ENCODE measurements around the gene ABLIM1. TPM values are rescaled to one million over a fixed set of nuclear protein-coding genes. Genes with fewer than 3 reads are reported as not detected.
A peak's percentile ranks its signal among the peaks of the same experiment; 100 is the strongest.

Gene ABLIM1
- total and polyA plus RNA-seq, 4 experiments from 2014 or later, result 129 to 202 (median 188) TPM

GRCh38 chr10:114521255-114521654 is 136.8 kb downstream of the ABLIM1 start:
- H3K4me1 Mint-ChIP-seq, result peaks cover 69 to 100% (median 87%) of the 10 kb centered on the region in 4 donors
- ChIA-PET CTCF (ENCODE audit: partially characterized antibody) (interaction anchor here (0.9 to 7.4 kb wide), 4 partner anchors 21 to 49 kb away, joined by 4 to 175 read pairs (median 15); no protein-coding TSS in a partner anchor), POLR2A (ENCODE audit: partially characterized antibody) (interaction anchor here (8.2 to 17.9 kb wide), 2 partner anchors 20 kb away, joined by 110 to 459 read pairs; no protein-coding TSS in a partner anchor)
- H3K4me1 ChIP-seq (ENCODE audit: insufficient read depth, low read length), result peaks cover 92% of the 10 kb centered on the region
- no peaks in the 10 kb centered on the region for H3K9me3 Mint-ChIP-seq
- intact Hi-C loops (cut with micrococcal nuclease), result no loop called here
- H3K4me3 ChIP-seq (ENCODE audit: low read length in 2 of 2), result no peak overlapping the region
- H3K36me3 ChIP-seq (ENCODE audit: insufficient read depth, low read length), result no peaks in the 10 kb centered on the region
- peak overlapping the region in 2 of 7 donors; percentile 32 to 88 for H3K27ac Mint-ChIP-seq
- H3K9me3 ChIP-seq (ENCODE audit: control insufficient read depth in 1 of 2, low read length in 2 of 2), result no peaks in the 10 kb centered on the region
- H3K27me3 Mint-ChIP-seq, result no peaks in the 10 kb centered on the region
- peaks cover 32 to 42% of the 10 kb centered on the region in 2 donors for H3K36me3 Mint-ChIP-seq
- no peak overlapping the region for H3K27ac ChIP-seq (ENCODE audit: low read depth, low read length)
- no peak for DNase-seq
- peak overlapping the region in 4 of 8 donors; percentile 32 to 97 (median 82) for H3K4me3 Mint-ChIP-seq
- no peaks in the 10 kb centered on the region for H3K27me3 ChIP-seq (ENCODE audit: insufficient read depth, low read length)

GRCh38 chr10:114520453-114520852 is 137.6 kb downstream of the ABLIM1 start:
- Mint-ChIP-seq H3K4me3 (peak overlapping the region in 7 of 8 donors; percentile 6 to 78 (median 38)), H3K4me1 (peaks cover 74 to 100% (median 93%) of the 10 kb centered on the region in 4 donors), H3K9me3 (no peaks in the 10 kb centered on the region), H3K36me3 (peaks cover 32 to 44% of the 10 kb centered on the region in 2 donors), H3K27me3 (no peaks in the 10 kb centered on the region), H3K27ac (peak overlapping the region in 6 of 7 donors; percentile 42 to 90 (median 77))
- CTCF ChIA-PET (ENCODE audit: partially characterized antibody), result interaction anchor here (1.0 to 5.3 kb wide), 5 partner anchors 10 to 266 kb away, joined by 3 to 25 read pairs (median 4); no protein-coding TSS in a partner anchor
- no peak for DNase-seq
- H3K27ac ChIP-seq (ENCODE audit: low read depth, low read length), result no peak overlapping the region
- intact Hi-C loops (cut with micrococcal nuclease), result no loop called here
- H3K36me3 ChIP-seq (ENCODE audit: insufficient read depth, low read length), result no peaks in the 10 kb centered on the region
- POLR2A ChIA-PET (ENCODE audit: partially characterized antibody), result interaction anchor here (8.2 to 17.9 kb wide), 2 partner anchors 20 to 21 kb away, joined by 110 to 459 read pairs; no protein-coding TSS in a partner anchor
- peaks cover 100% of the 10 kb centered on the region for H3K4me1 ChIP-seq (ENCODE audit: insufficient read depth, low read length)
- no peaks in the 10 kb centered on the region for H3K9me3 ChIP-seq (ENCODE audit: control insufficient read depth in 1 of 2, low read length in 2 of 2)
- no peak overlapping the region for H3K4me3 ChIP-seq (ENCODE audit: low read length in 2 of 2)
- H3K27me3 ChIP-seq (ENCODE audit: insufficient read depth, low read length), result no peaks in the 10 kb centered on the region

- Histone ChIP-seq H3K36me3 (ENCODE audit: insufficient read depth, low read length) (no peaks in the 10 kb centered on the region), H3K4me1 (ENCODE audit: insufficient read depth, low read length) (peaks cover 100% of the 10 kb centered on the region), H3K27me3 (ENCODE audit: insufficient read depth, low read length) (no peaks in the 10 kb centered on the region), H3K4me3 (ENCODE audit: low read length in 2 of 2) (no peak overlapping the region), H3K27ac (ENCODE audit: low read depth, low read length) (no peak overlapping the region), H3K9me3 (ENCODE audit: control insufficient read depth in 1 of 2, low read length in 2 of 2) (no peaks in the 10 kb centered on the region)
- H3K27ac Mint-ChIP-seq, result peak overlapping the region in 3 of 7 donors; percentile 62 to 86 (median 74)
- no peak for DNase-seq
- POLR2A ChIA-PET (ENCODE audit: partially characterized antibody), result interaction anchor here (8.2 to 17.9 kb wide), 2 partner anchors 19 to 22 kb away, joined by 110 to 459 read pairs; no protein-coding TSS in a partner anchor
- CTCF ChIA-PET (ENCODE audit: partially characterized antibody), result interaction anchor here (1.0 to 5.3 kb wide), 7 partner anchors 10 to 267 kb away, joined by 3 to 25 read pairs (median 4); no protein-coding TSS in a partner anchor
- peak overlapping the region in 7 of 8 donors; percentile 6 to 78 (median 63) for H3K4me3 Mint-ChIP-seq
- no peaks in the 10 kb centered on the region for H3K9me3 Mint-ChIP-seq
- intact Hi-C loops (cut with micrococcal nuclease), result no loop called here
- no peaks in the 10 kb centered on the region for H3K27me3 Mint-ChIP-seq
- peaks cover 32 to 44% of the 10 kb centered on the region in 2 donors for H3K36me3 Mint-ChIP-seq
- H3K4me1 Mint-ChIP-seq, result peaks cover 78 to 100% (median 94%) of the 10 kb centered on the region in 4 donors
Measured at GRCh38 chr10:114519756-114520293, 138.2 kb downstream of the ABLIM1 start.

GRCh38 chr10:114519306-114519669 is 138.8 kb downstream of the ABLIM1 start:
- no peak for DNase-seq
- POLR2A ChIA-PET (ENCODE audit: partially characterized antibody), result interaction anchor here (0.9 to 17.9 kb wide), 6 partner anchors 8 to 48 kb away, joined by 3 to 459 read pairs (median 3); no protein-coding TSS in a partner anchor
- peaks cover 75 to 99% (median 93%) of the 10 kb centered on the region in 4 donors for H3K4me1 Mint-ChIP-seq
- Histone ChIP-seq H3K36me3 (ENCODE audit: insufficient read depth, low read length) (no peaks in the 10 kb centered on the region), H3K4me1 (ENCODE audit: insufficient read depth, low read length) (peaks cover 100% of the 10 kb centered on the region), H3K4me3 (ENCODE audit: low read length in 2 of 2) (no peak overlapping the region), H3K9me3 (ENCODE audit: control insufficient read depth in 1 of 2, low read length in 2 of 2) (no peaks in the 10 kb centered on the region), H3K27me3 (ENCODE audit: insufficient read depth, low read length) (no peaks in the 10 kb centered on the region), H3K27ac (ENCODE audit: low read depth, low read length) (no peak overlapping the region)
- intact Hi-C loops (cut with micrococcal nuclease), result no loop called here
- CTCF ChIA-PET (ENCODE audit: partially characterized antibody), result interaction anchor here (1.3 to 5.3 kb wide), 7 partner anchors 15 to 267 kb away, joined by 3 to 25 read pairs (median 4); no protein-coding TSS in a partner anchor
- no peaks in the 10 kb centered on the region for H3K27me3 Mint-ChIP-seq
- H3K9me3 Mint-ChIP-seq, result no peaks in the 10 kb centered on the region
- H3K4me3 Mint-ChIP-seq, result peak overlapping the region in 7 of 8 donors; percentile 23 to 78 (median 63)
- peak overlapping the region; percentile 35 to 86 (median 62) for H3K27ac Mint-ChIP-seq
- peaks cover 32 to 47% of the 10 kb centered on the region in 2 donors for H3K36me3 Mint-ChIP-seq

GRCh38 chr10:114518401-114519305 is 139.4 kb downstream of the ABLIM1 start:
- no peaks in the 10 kb centered on the region for H3K27me3 Mint-ChIP-seq
- H3K4me1 Mint-ChIP-seq, result peaks cover 73 to 99% (median 91%) of the 10 kb centered on the region in 4 donors
- H3K9me3 Mint-ChIP-seq, result no peaks in the 10 kb centered on the region
- intact Hi-C loops (cut with micrococcal nuclease), result no loop called here
- Histone ChIP-seq H3K27me3 (ENCODE audit: insufficient read depth, low read length) (no peaks in the 10 kb centered on the region), H3K27ac (ENCODE audit: low read depth, low read length) (no peak overlapping the region), H3K4me3 (ENCODE audit: low read length in 2 of 2) (no peak overlapping the region), H3K36me3 (ENCODE audit: insufficient read depth, low read length) (no peaks in the 10 kb centered on the region), H3K4me1 (ENCODE audit: insufficient read depth, low read length) (peaks cover 100% of the 10 kb centered on the region), H3K9me3 (ENCODE audit: control insufficient read depth in 1 of 2, low read length in 2 of 2) (no peaks in the 10 kb centered on the region)
- no peak for DNase-seq
- H3K36me3 Mint-ChIP-seq, result peaks cover 32 to 49% of the 10 kb centered on the region in 2 donors
- CTCF ChIA-PET (ENCODE audit: partially characterized antibody), result interaction anchor here (0.9 to 5.3 kb wide), 11 partner anchors 9 to 303 kb away, joined by 3 to 25 read pairs (median 3); partner anchors contain the start of gene FHIP2A
- H3K27ac Mint-ChIP-seq, result peak overlapping the region in 6 of 7 donors; percentile 35 to 86 (median 57)
- POLR2A ChIA-PET (ENCODE audit: partially characterized antibody), result interaction anchor here (0.7 to 17.9 kb wide), 7 partner anchors 8 to 47 kb away, joined by 3 to 459 read pairs (median 3); no protein-coding TSS in a partner anchor
- peak overlapping the region in 7 of 8 donors; percentile 1 to 78 (median 63) for H3K4me3 Mint-ChIP-seq

GRCh38 chr10:114517368-114518250 is 140.5 kb downstream of the ABLIM1 start:
- peaks cover 32 to 50% of the 10 kb centered on the region in 2 donors for H3K36me3 Mint-ChIP-seq
- no peaks in the 10 kb centered on the region for H3K9me3 Mint-ChIP-seq
- no peaks in the 10 kb centered on the region for H3K27me3 Mint-ChIP-seq
- peaks cover 74 to 99% (median 91%) of the 10 kb centered on the region in 4 donors for H3K4me1 Mint-ChIP-seq
- peak overlapping the region in 5 of 7 donors; percentile 12 to 74 (median 54) for H3K27ac Mint-ChIP-seq
- H3K27me3 ChIP-seq (ENCODE audit: insufficient read depth, low read length), result no peaks in the 10 kb centered on the region
- no peaks in the 10 kb centered on the region for H3K9me3 ChIP-seq (ENCODE audit: control insufficient read depth in 1 of 2, low read length in 2 of 2)
- H3K4me1 ChIP-seq (ENCODE audit: insufficient read depth, low read length), result peaks cover 100% of the 10 kb centered on the region
- POLR2A ChIA-PET (ENCODE audit: partially characterized antibody), result interaction anchor here (1.4 to 17.9 kb wide), 5 partner anchors 9 to 32 kb away, joined by 3 to 459 read pairs (median 3); no protein-coding TSS in a partner anchor
- CTCF ChIA-PET (ENCODE audit: partially characterized antibody), result interaction anchor here (0.7 to 5.3 kb wide), 10 partner anchors 8 to 304 kb away, joined by 3 to 25 read pairs (median 3); partner anchors contain the start of gene FHIP2A
- no peak overlapping the region for H3K4me3 ChIP-seq (ENCODE audit: low read length in 2 of 2)
- H3K27ac ChIP-seq (ENCODE audit: low read depth, low read length), result no peak overlapping the region
- H3K4me3 Mint-ChIP-seq, result peak overlapping the region in 5 of 8 donors; percentile 11 to 69 (median 47)
- H3K36me3 ChIP-seq (ENCODE audit: insufficient read depth, low read length), result no peaks in the 10 kb centered on the region
- DNase-seq, result no peak
- intact Hi-C loops (cut with micrococcal nuclease), result no loop called here

Data from CD4-positive, alpha-beta memory T cell (primary cell).